GM11168 (cell line): ENCODE results near the gene TMSB4X.
"Not testable (repeated sequence)": the region's sequence is repeated elsewhere in the genome, so short reads cannot be mapped to it uniquely, and the experiment has no call there.

ENCODE experiments used
- in situ Hi-C: fragments of 300-500 bp; cut with MboI; formaldehyde crosslinking; loops from one replicate; pipeline ENCODE4 v1.12.0; 2022; ENCODE audit warnings: low sequenced_read_pairs; ENCODE audit not compliant: unreplicated experiment

TMSB4X gene

DNA sequence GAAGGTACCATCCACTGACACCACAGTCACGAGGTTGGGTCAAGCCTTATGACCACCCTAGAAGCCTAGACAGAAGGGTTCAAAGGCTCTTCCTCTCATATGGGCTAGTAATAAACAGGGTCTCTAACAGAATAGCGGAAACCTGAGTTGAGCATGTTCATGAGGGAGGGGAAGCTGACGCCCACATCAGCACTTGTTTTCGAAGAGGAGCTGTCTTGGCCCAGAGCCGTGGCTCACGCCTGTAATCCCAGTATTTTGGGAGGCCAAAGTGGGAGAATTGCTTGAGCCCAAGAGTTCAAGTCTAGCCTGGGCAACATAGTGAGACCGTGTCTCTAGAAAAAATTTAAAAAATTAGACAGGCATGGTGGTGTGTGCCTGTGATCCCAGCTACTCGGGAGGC, 21.5 kb upstream of the TMSB4X start:
- in situ Hi-C loops, result loop anchor here (5.0 kb wide), 1 partner anchor 139 kb away; no protein-coding TSS in a partner anchor

DNA sequence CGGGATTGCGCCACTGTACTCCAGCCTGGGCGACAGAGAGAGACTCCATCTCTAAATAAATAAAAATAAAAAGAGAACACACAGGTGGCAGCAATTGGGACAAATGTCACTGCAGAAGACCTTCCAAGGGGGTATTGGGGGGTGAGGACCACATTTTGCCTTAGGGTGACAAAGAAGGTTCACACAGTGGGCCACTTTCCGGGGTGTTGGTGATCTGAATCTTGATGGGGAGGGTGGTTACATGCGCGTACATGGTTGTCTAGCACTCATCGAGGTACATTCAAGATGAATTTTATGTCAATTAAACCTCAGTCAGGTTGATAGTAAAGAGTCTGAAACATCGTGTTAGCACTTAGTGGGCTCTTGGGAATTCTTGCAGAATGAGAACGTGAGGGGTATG, 20.5 kb upstream of the TMSB4X start:
- in situ Hi-C loops, result loop anchor here (5.0 kb wide), 1 partner anchor 138 kb away; no protein-coding TSS in a partner anchor

DNA sequence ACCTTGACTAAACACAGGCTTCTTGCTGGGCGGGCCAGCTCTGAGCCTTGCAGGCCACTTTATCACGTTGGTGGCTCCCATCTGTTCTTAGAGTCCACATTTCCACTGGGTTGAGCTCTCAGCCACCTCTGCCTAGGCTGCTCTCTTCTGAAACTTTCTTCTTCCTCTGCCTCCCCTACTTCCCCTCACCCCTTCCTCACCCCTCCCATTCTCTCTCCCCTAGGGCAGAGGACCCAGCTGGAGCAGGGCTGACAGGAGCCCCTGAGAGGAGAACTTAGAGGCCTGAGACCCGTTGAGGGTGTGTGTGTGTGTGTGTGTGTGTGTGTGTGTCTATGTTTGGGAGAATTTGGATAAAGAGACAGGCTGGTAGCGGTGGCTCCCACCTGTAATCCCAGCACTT, 19.9 kb upstream of the TMSB4X start:
- in situ Hi-C loops, result loop anchor here (5.0 kb wide), 1 partner anchor 137 kb away; no protein-coding TSS in a partner anchor

DNA sequence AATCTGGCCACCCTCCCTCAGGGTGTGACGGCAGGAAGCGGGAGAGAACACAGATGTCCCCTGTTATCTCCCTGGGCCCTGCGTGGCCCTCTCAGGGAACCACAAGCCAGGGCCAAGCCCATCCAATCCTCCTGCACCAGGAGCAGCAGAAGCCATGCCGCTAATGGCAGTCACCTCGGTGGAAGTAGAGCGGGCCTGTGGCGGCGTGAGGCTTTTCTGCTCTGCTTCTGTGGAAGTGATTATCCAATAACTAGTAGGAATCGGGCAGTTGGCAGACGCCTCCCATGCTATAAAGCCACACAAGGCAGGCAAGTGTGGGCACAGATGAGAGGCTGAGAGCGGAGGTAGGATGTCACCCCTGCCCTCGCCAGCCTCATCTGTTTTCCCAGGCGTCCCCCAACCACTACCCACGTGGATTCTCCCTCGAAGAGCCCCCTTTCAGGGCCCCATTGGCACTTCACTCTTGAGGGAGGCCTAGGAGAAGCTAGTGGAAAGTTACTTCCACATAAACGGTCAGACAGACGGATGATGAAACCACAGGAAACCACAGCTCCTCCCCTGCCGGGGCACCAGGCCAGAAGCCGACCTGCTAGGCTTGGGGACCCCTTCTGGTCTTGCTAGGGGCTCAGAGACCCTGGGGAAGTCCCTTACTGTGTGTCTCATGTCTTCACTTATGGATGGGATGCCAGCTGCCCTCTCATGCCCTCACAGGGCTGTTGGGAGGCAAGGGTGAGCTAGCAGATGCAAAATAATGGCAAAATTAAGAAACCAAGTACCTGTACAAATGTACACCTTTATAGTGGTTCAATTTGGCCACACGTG, 18.8 kb upstream of the TMSB4X start:
- in situ Hi-C loops, result no loop called here

DNA sequence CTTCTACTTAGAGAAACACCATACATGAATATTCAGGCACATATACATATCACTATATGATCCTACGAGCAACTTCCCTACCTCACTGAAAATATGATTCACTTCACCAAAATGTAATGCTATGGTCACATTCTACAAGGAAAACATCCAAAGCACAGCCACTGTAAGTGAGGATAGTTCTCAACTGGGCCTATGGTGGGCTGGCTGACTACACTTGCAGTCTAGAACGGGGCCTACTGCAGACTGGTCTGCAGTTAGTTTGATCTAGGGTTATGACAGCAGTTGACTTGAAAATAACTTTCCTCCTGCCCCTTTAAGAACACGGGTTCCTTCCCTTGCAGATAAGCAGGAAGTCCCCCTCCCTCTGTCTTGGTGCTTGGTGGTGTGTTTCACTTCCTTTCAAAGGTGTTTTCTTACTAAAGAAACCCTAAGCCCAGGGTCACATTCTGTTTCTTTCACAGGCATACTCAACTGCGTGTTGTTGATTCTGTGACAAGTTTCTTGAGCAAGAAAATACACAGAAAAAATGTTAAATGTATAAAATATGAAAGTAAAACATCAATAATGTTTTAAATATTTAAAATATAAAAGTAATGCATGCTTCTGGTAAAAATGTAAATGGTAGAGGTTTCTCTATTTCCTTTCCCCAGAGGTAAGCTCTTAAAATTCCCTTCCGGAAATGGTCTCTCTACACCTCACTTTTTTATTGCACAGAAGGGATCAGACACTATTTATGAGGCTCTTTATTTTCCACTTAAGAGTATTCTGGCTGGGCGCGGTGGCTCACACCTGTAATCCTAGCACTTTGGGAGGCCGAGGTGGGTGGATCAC, 18.0 kb upstream of the TMSB4X start:
- in situ Hi-C loops, result no loop called here

DNA sequence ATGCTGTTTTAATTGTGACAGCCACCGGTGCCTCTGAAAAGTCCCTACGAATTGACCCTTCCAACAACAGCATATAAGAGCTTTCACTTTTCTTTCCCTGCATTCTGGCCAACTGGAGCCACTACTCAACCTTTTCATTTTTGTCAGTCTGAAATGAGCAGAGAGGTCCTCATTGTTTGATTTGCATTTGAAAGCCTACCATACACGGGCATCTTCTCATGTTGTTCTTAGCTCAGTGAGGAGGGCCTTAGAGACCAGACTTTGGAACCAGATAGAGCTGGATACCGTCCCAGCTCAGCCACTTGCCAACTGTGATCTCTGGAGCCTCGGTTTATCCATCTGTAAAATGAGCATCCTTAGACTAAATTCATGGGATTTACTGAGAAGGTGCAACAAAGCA, 16.9 kb upstream of the TMSB4X start:
- in situ Hi-C loops, result no loop called here

DNA sequence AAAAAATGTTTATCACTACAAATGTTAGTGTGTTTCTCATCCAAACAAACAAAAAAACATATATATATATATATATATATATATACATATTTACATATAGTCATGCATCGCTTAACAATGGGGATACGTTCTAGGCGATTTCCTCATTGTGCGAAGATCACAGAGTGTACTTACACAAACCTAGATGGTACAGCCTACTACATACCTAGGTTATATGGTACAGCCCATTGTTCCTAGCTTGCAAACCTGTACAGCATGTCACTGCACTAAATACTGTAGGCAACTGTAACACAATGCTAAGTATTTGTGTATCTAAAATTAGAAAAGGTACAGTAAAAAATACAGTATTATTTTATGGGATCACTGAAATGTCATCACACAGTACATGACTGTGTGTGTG, 16.4 kb upstream of the TMSB4X start:
- in situ Hi-C loops, result no loop called here

DNA sequence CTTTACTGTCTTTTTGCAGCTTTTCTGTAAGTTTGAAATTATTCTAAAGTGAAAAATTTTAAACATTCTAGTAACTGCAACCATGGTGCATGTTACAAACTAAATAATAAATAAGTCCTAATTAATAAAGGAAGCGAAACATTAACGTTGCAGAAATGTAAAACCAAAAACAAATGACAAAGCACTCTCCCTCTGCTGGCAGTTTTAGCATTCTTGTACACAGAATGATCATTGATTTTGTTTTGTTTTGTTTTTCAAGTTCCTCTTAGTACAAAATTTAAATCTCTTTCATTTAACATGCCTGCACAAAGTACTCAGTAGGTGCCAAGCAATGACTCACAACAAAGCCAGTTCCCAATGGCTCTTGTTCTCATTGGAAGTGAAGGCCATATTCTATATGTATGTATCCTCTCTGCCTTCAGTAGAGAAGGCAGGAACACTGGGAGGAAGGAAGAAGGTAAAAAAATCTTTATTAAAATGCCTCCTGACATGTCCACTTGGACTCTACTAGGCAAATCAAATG, 13.7 kb upstream of the TMSB4X start:
- in situ Hi-C loops, result no loop called here

DNA sequence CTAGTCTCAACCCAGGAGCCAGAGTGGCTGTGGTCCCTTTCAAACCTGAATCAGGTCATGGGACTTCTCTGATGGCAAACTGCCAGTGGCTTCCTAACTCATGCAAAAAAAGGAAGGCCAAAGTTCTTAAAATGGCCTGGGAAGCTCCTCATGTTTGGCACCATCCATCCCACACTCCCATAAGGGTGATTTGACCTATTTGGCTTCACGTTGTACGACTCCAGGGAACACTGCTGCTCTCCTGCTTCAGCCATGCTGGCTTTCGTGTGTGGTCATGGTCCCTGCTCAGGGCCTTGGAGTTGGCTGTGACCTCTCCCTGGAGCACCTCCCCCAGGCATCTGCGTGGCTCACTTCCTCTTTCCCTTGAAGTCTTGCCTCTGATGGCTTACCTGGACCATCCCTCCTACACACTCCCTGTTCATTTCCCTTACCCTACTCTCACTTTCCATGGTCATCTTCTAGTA, 12.8 kb upstream of the TMSB4X start:
- in situ Hi-C loops, result no loop called here

DNA sequence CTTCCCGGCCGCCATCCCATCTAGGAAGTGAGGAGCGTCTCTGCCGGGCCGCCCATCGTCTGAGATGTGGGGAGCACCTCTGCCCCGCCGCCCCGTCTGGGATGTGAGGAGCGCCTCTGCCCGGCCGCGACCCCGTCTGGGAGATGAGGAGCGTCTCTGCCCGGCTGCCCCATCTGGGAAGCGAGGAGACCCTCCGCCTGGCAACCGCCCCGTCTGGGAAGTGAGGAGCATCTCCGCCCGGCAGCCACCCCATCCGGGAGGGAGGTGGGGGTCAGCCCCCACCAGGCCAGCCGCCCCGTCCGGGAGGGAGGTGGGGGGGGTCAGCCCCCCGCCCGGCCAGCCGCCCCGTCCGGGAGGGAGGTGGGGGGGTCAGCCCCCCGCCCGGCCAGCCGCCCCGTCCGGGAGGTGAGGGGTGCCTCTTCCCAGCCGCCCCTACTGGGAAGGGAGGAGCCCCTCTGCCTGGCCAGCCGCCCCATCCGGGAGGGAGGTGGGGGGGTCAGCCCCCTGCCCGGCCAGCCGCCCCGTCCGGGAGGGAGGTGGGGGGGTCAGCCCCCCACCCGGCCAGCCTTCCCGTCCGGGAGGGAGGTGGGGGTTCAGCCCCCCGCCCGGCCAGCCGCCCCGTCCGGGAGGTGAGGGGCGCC, 11.6 kb upstream of the TMSB4X start:
- in situ Hi-C loops, result not testable (repeated sequence)

DNA sequence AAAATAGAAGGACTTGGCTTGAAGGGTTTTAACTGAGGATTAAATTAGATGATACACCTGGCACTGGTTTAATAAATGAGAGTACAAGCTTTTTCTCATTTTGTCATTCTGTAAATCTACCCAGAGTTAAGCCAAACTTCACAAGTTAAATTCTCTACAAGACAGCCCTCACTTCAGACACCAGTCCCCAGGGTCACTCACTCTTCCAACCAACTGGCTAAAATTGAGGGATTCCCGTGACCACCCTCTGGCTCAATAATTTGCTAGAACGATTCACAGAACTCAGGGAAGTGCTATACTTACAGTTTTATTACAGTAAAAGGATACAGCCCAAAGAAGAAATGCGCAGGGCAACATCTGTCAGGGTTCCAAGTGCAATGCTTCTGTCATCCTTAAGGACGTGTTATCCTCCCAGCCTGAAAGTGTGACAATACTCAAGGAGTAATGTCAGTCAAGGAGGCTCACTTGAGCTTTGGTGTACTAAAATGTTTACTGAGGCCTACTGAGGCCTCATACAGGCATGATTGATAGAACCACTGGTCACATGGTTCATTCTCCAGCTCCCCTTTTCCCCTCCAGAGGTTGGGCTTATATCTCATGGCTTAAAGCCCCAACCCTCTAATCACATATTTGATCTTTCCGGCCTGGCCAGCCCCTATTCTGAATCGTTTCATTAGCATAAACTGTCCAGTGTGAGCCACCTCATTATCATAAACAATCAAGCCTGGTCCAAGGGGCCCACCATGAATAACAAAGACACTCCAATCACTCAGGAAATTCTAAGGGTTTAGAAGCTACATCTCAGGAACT, 9.6 kb upstream of the TMSB4X start:
- in situ Hi-C loops, result no loop called here

DNA sequence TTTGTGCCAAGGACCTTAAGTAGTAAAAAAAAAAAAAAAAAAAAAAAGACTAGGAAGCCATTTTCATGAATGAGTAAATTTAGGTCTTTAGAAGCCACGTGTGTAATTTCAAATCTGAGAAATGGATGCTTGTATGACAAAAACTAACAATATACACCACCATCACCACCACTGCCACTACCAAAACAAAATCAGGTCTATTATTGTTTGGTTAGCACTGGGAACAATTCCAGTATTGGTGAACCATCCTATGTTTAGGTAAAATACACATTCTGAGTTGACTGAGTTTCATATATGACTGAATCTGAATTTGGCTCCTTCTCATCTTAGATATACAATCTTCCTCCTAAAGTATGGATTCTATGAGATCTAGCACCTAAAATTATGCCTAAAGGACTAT, 8.8 kb upstream of the TMSB4X start:
- in situ Hi-C loops, result no loop called here

DNA sequence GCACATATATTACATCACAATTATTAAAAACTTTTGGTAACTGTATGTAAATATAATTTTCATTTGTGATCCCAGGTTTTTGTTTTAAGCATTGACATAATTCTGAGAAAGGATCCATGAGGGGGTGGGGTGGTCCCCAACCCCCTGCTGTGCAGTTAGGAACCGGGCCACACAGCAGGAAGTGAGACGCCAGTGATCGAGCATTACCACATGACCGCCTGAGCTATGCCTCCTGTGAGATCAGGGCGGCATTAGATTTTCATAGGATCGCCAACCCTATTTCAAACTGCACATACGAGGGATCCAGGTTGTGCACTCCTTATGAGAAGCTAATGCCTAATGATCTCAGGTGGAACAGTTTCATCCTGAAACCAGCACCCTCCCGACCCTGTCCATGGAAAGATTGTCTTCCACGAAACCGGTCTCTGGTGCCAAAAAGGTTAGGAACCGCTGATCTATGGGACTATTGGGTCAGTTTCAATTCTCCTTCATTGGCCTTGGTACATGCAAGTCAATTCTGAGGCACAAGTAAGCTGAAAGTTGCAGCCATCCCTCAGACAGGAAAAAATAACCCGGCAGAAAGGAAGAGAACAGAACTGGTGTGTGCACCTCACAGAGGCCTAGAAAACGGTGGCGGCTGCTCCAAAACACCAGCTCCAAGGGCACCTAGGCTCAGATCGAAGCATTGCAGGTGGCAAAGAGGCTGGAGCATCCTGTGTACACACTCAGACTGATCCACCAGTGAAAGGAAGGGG, 7.0 kb upstream of the TMSB4X start:
- in situ Hi-C loops, result no loop called here

DNA sequence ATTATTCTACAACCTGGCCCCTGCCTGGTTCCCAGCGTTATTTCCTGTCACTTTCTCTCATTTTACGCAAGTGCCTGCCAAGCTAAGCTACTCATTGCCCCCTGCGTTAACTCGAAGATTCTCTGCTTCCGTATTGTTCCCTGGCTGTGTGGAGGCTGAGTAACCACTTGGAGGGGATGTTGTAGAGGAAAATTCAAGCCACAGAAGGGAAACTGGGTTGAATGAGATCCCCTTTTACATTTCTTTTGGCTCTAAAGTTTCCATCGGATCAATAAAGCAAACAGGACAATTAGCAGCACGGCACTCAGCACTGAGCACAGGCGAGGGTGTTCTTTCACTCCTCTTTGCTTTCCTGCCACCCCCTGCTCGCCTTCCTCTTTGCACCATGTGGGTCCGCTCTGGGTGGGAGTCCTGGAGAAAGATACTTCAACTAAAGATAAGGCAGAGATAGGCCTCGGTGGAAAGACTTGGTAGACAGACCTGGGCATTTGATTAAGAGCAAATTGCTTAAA, 4.2 kb upstream of the TMSB4X start:
- in situ Hi-C loops, result no loop called here

DNA sequence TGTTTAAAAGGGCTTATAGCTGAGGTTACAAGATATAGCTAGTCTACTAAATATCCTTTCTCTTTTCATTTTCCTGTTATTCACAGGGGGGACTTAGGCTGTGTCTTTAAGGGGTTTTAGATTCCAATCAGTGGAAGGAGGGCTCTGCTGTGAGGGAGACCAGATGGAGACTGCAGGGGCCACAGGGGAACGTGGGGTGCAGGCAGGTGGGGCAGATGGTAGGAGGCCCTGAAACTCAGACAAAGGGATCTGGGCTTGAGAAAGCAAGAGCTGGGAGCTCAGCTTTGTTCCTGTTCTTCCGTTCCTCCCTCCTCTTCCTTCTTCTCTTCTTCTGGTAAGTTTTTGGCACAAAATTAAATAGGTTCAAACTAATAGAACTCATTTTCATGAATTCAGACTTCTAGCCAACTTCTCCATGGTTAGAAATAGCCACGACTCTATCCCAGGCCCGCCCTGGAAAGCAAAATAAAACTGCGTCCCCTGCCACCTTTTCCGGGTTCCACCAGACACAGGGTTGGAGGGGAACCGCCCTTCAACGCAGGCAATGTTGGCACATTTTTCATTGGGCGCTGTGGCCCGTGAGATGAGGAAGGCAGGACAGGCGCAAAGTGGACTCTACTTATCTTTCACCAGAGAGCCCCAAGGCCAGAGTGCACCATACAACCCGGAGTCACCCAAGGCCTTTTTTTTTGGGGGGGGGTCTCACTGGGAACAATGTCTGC, 3.5 kb upstream of the TMSB4X start:
- in situ Hi-C loops, result no loop called here

DNA sequence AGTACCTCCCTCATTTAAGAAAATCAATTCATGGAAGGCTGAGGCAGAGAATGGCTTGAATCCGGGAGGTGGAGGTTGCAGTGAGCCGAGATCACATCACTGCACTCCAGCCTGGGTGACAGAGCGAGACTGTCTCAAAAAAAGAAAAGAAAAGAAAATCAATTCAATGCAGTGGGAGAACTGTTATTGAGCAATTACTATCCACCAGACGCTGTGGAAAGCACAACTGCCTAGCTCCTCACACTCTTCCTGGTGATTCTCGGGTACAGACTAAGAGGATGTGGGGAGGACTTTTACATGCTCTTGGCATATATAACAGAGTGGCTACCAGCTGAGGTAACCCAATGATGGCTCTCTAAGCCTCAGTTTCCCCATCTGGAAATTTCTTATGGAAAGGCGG, 2.7 kb upstream of the TMSB4X start:
- in situ Hi-C loops, result no loop called here

DNA sequence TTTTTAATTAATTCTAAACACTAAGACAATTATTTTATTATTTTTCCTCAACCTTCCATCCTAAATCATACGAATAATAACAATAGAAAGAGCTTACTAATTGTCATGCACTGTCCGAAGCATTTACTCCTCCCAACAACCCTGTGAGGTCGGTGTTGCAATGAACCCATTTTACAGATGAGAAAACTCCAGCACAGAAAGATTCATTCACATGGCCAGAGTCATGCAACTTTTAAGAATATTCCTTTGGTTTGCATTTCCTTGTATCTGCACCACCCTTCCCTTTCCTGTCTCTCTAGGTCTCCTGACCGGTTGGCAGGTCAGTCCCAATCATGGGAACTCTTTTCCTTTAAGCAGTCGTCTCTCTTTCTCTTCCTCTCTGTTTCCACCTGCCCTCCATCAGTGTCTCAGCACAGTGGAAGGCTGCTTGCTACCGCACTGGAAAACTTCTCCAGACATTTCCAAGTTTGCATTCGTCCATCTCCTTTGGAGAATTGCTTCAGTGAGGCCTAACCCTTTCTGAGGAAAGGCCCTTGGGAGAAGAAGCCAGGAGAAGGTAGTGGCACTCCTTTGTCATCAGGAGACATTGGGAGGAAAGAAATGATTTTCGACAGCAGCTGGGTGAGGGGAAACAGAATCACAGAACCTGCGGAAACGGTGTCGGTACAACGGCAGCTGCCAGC, 1.9 kb upstream of the TMSB4X start:
- in situ Hi-C loops, result no loop called here
